IgD-negative memory B cell (primary cell): Measurements from ENCODE around the gene NIPBL. TPM values are rescaled to one million over a fixed set of nuclear protein-coding genes. Genes with fewer than 3 reads are reported as not detected.
A peak's percentile ranks its signal among the peaks of the same experiment; 100 is the strongest.

ENCODE experiments used
- H3K27ac Mint-ChIP-seq, 3 donors: one replicate each; pipeline ENCODE4 v1.8.0; 2020 to 2022; ENCODE audit warnings: mild to moderate bottlenecking in 3 of 3, mixed read lengths in 3 of 3, moderate library complexity in 1 of 3
- H3K27me3 Mint-ChIP-seq: one replicate; pipeline ENCODE4 v1.8.0; 2021; ENCODE audit warnings: mixed read lengths
- H3K36me3 Mint-ChIP-seq: one replicate; pipeline ENCODE4 v1.8.0; 2020; ENCODE audit warnings: mild to moderate bottlenecking, mixed read lengths
- H3K4me1 Mint-ChIP-seq, 3 donors: one replicate each; pipeline ENCODE4 v1.8.0; 2020 to 2022; ENCODE audit warnings: mixed read lengths in 3 of 3, mild to moderate bottlenecking in 1 of 3
- H3K4me3 Mint-ChIP-seq, 4 donors: one replicate each; pipeline ENCODE4 v1.8.0; 2020 to 2022; ENCODE audit warnings: mild to moderate bottlenecking in 4 of 4, mixed read lengths in 4 of 4, moderate library complexity in 3 of 4
- H3K9me3 Mint-ChIP-seq, 3 donors: one replicate each; pipeline ENCODE4 v1.8.0; 2020 to 2021; ENCODE audit warnings: mixed read lengths in 3 of 3, mild to moderate bottlenecking in 1 of 3
- polyA plus RNA-seq: library from polyadenylated mRNA; unstranded; fragments of 300-500 nt; fragmentation: Illumina TruSeq; gene quantifications from one replicate; pipeline ENCODE4 v1.2.3, GENCODE V29; 2021

The NIPBL gene
- polyA plus RNA-seq, 1 donor from 2014 or later, result 20.2 TPM

DNA sequence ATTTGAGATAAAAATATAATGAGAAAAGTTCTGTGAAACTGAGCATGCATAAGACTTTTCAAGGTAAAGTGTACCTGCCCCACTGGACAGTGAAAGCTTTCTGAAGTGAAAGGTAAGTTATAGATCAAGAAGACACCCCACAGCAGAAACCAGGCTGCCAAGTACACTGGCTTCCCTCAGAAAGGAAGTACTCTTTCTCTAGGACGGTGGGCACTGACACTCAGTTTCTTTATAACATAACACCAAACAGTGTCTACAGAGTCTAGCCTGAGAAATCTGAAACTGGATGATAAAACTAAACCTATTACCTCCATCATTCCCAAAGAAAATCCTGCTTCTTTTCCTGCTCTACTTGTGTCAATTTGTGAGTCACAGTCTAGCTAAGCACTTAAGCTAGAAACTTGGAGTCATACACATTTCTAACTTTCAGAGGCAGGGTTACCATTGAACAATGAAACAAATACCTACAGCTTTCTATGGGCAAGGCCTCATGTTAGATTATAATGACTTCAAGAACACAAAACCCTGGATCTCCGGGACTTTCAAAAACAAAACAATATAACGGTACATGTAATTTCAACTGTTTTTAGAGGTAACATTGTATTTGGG lies 235.9 kb downstream of the NIPBL start:
- Mint-ChIP-seq H3K27me3 (no peaks in the 10 kb centered on the region), H3K27ac (no peak overlapping the region), H3K4me3 (peak overlapping the region in 2 of 4 donors; percentile 41 to 46), H3K9me3 (peaks cover 0 to 8% (median 8%) of the 10 kb centered on the region in 3 donors), H3K4me1 (peaks cover 7 to 9% (median 9%) of the 10 kb centered on the region in 3 donors), H3K36me3 (peaks cover 36% of the 10 kb centered on the region)
